ENCODE measurements around the gene HINT3.

HINT3 gene

DNA sequence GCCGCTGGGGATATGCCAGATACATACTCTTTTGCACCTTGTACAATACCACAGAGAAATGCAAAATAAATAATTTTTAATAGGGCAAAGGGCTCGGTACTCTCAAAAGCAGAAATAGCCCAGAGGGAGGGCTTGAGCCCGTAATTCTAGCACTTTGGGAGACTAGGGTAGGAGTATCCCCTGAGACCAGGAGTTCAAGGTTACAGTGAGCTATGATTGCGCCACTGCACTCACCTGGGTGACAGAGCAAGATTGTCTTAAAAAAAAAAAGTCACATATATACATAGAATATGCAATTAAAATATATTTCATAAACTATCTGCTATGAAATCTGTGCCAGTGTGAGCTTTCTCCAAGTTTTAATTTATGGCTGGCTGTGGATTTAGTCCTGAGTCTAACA lies 29.0 kb downstream of the HINT3 start:
- H3K79me2 ChIP-seq (ENCODE audit: insufficient read depth, low read length) = peaks cover 40% of the 10 kb centered on the region
- TF ChIP-seq, protein P1, sequence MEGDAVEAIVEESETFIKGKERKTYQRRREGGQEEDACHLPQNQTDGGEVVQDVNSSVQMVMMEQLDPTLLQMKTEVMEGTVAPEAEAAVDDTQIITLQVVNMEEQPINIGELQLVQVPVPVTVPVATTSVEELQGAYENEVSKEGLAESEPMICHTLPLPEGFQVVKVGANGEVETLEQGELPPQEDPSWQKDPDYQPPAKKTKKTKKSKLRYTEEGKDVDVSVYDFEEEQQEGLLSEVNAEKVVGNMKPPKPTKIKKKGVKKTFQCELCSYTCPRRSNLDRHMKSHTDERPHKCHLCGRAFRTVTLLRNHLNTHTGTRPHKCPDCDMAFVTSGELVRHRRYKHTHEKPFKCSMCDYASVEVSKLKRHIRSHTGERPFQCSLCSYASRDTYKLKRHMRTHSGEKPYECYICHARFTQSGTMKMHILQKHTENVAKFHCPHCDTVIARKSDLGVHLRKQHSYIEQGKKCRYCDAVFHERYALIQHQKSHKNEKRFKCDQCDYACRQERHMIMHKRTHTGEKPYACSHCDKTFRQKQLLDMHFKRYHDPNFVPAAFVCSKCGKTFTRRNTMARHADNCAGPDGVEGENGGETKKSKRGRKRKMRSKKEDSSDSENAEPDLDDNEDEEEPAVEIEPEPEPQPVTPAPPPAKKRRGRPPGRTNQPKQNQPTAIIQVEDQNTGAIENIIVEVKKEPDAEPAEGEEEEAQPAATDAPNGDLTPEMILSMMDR (conservative IDR thresholded peaks at IDR 0.05; ENCODE audit: low read length) = no peak
- TF ChIP-seq EZH2phosphoT487 (IDR thresholded peaks at IDR 0.05; ENCODE audit: borderline replicate concordance) = no peak

GRCh38 chr6:125985979-125986300 lies 29.4 kb downstream of the HINT3 start:
- 0 out of 2 replicates have a peak, but pooled peaks cover 5% of the 10 kb centered on the region for H3F3A ChIP-seq (ENCODE audit: low read depth)
- peaks cover 44% of the 10 kb centered on the region for H3K79me2 ChIP-seq (ENCODE audit: insufficient read depth, low read length)
- H4K20me1 ChIP-seq (ENCODE audit: insufficient read depth, low read length, poor library complexity, severe bottlenecking) = peaks cover 11% of the 10 kb centered on the region
- no peak for TF ChIP-seq EZH2phosphoT487 (IDR thresholded peaks at IDR 0.05; ENCODE audit: borderline replicate concordance)
- TF ChIP-seq, protein P1 (conservative IDR thresholded peaks at IDR 0.05; ENCODE audit: low read length) = no peak
- no peaks in the 10 kb centered on the region for H3K9me2 ChIP-seq (replicated peaks; ENCODE audit: low read depth, low read length)
- H3K9ac ChIP-seq (ENCODE audit: low read depth, low read length, poor library complexity, severe bottlenecking) = peak overlapping the region; percentile 80
- peak overlapping the region; percentile 87 for H2AFZ ChIP-seq (ENCODE audit: low read length)
- H3K4me1 ChIP-seq (ENCODE audit: insufficient read depth, low read length, poor library complexity, severe bottlenecking) = peaks cover 48% of the 10 kb centered on the region
- H3K36me3 ChIP-seq (ENCODE audit: insufficient read depth, low read length) = no peaks in the 10 kb centered on the region
- no peaks in the 10 kb centered on the region for H3K9me3 ChIP-seq (ENCODE audit: insufficient read depth, low read depth, low read length)
- H3K27me3 ChIP-seq (ENCODE audit: insufficient read depth, low read length, poor library complexity, severe bottlenecking) = no peaks in the 10 kb centered on the region
- H3K4me3 ChIP-seq (ENCODE audit: low read length, poor library complexity, severe bottlenecking) = peak overlapping the region; percentile 80
- H3K4me2 ChIP-seq (ENCODE audit: low read depth, low read length, poor library complexity, severe bottlenecking) = peak overlapping the region; percentile 81

More for the DNA sequence above, 29.0 kb downstream of the HINT3 start:
- peaks cover 45% of the 10 kb centered on the region for H3K4me1 ChIP-seq (ENCODE audit: insufficient read depth, low read length, poor library complexity, severe bottlenecking)
- H3K36me3 ChIP-seq (ENCODE audit: insufficient read depth, low read length) = no peaks in the 10 kb centered on the region
- H3F3A ChIP-seq (ENCODE audit: low read depth) = 0 out of 2 replicates have a peak, but pooled peaks cover 5% of the 10 kb centered on the region
- H3K27me3 ChIP-seq (ENCODE audit: insufficient read depth, low read length, poor library complexity, severe bottlenecking) = no peaks in the 10 kb centered on the region
- peaks cover 11% of the 10 kb centered on the region for H4K20me1 ChIP-seq (ENCODE audit: insufficient read depth, low read length, poor library complexity, severe bottlenecking)
- H3K4me3 ChIP-seq (ENCODE audit: low read length, poor library complexity, severe bottlenecking) = peak overlapping the region; percentile 80
- no peaks in the 10 kb centered on the region for H3K9me3 ChIP-seq (ENCODE audit: insufficient read depth, low read depth, low read length)
- peak overlapping the region; percentile 87 for H2AFZ ChIP-seq (ENCODE audit: low read length)
- H3K9me2 ChIP-seq (replicated peaks; ENCODE audit: low read depth, low read length) = no peaks in the 10 kb centered on the region
- H3K9ac ChIP-seq (ENCODE audit: low read depth, low read length, poor library complexity, severe bottlenecking) = peak overlapping the region; percentile 80
- peak overlapping the region; percentile 81 for H3K4me2 ChIP-seq (ENCODE audit: low read depth, low read length, poor library complexity, severe bottlenecking)

- peak within 1 kb of the TSS; percentile 87 for H2AFZ ChIP-seq (ENCODE audit: low read length)
- H3F3A ChIP-seq (ENCODE audit: low read depth) = 0 out of 2 replicates have a peak, but pooled peaks cover 5% of the 10 kb centered on the region
- H3K36me3 ChIP-seq (ENCODE audit: insufficient read depth, low read length) = no peaks in the 10 kb centered on the region
- H3K4me2 ChIP-seq (ENCODE audit: low read depth, low read length, poor library complexity, severe bottlenecking) = peak within 1 kb of the TSS; percentile 81
- H3K79me2 ChIP-seq (ENCODE audit: insufficient read depth, low read length) = peaks cover 44% of the 10 kb centered on the region
- TF ChIP-seq, protein P1 (conservative IDR thresholded peaks at IDR 0.05; ENCODE audit: low read length) = no peak
- no peak for TF ChIP-seq EZH2phosphoT487 (IDR thresholded peaks at IDR 0.05; ENCODE audit: borderline replicate concordance)
- H3K9ac ChIP-seq (ENCODE audit: low read depth, low read length, poor library complexity, severe bottlenecking) = peak within 1 kb of the TSS; percentile 80
- H4K20me1 ChIP-seq (ENCODE audit: insufficient read depth, low read length, poor library complexity, severe bottlenecking) = peaks cover 11% of the 10 kb centered on the region
- H3K9me2 ChIP-seq (replicated peaks; ENCODE audit: low read depth, low read length) = no peaks in the 10 kb centered on the region
- no peaks in the 10 kb centered on the region for H3K9me3 ChIP-seq (ENCODE audit: insufficient read depth, low read depth, low read length)
- no peaks in the 10 kb centered on the region for H3K27me3 ChIP-seq (ENCODE audit: insufficient read depth, low read length, poor library complexity, severe bottlenecking)
- peak within 1 kb of the TSS; percentile 80 for H3K4me3 ChIP-seq (ENCODE audit: low read length, poor library complexity, severe bottlenecking)
- peaks cover 52% of the 10 kb centered on the region for H3K4me1 ChIP-seq (ENCODE audit: insufficient read depth, low read length, poor library complexity, severe bottlenecking)
Measured at GRCh38 chr6:125986301-125987025, 29.9 kb downstream of the HINT3 start, which contains the start of gene TRMT11. Gene TRMT11, plus strand, starts transcription at chr6:125986540. Its CDS starts 11 bp downstream, at chr6:125986551.
